HG03060 (cell line): ENCODE data around the gene TEAD4.

Experiments used
- ATAC-seq: cut with Tn5 transposase; IDR thresholded peaks from one replicate; pipeline ENCODE4 v1.9.1; 2021; ENCODE audit warnings: low read depth, moderate number of reproducible peaks; ENCODE audit not compliant: unreplicated experiment

The TEAD4 gene

DNA sequence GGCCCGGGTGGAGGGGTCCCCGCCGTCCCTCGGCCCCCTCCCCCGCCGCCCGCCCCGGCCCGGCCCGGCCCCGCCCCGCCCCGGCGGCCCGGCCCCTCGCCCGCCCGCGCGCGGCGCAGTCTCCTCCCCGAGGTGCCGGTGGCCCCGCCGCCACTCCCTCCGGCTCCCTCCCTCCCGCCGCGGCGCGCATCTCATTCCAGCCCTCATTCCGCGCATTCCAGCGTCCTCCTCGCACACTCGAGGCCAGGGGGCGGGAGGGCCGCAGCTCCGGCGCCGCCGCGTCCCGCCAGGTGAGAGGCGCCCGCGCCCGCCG is at the start of gene TEAD4:
Gene TEAD4 (plus strand): TSS at position 206 of the 313 bp plus-strand sequence.
- no peak for ATAC-seq

- no peak for ATAC-seq
These were observed 47.0 kb upstream of the TEAD4 start for GRCh38 chr12:2912216-2912575.

GRCh38 chr12:2919249-2919648 is 39.9 kb upstream of the TEAD4 start:
- ATAC-seq, result no peak

- ATAC-seq, result no peak
These were observed 36.9 kb upstream of the TEAD4 start for GRCh38 chr12:2922329-2922728.

- ATAC-seq, result no peak
These were observed 36.1 kb upstream of the TEAD4 start for GRCh38 chr12:2923057-2923456.

- no peak for ATAC-seq
These were observed 35.2 kb upstream of the TEAD4 start for GRCh38 chr12:2924019-2924418.

- no peak for ATAC-seq
These were observed 33.7 kb upstream of the TEAD4 start for GRCh38 chr12:2925322-2925995.

DNA sequence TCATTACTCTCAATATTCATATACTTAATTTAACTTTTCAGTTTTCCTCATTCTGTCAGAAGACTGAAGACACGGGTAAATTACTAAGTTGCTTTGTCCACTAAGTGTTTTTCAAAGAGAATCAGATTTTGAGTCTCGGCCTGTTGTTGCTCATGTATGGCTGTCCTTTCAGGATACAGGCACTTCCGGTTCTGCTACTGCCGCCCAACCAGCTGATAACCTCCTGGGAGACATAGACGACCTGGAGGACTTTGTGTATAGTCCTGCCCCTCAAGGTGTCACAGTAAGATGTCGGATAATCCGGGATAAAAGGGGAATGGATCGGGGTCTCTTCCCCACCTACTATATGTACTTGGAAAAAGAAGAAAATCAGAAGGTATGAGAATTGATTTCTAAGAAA is 28.3 kb upstream of the TEAD4 start:
- ATAC-seq, result no peak

DNA sequence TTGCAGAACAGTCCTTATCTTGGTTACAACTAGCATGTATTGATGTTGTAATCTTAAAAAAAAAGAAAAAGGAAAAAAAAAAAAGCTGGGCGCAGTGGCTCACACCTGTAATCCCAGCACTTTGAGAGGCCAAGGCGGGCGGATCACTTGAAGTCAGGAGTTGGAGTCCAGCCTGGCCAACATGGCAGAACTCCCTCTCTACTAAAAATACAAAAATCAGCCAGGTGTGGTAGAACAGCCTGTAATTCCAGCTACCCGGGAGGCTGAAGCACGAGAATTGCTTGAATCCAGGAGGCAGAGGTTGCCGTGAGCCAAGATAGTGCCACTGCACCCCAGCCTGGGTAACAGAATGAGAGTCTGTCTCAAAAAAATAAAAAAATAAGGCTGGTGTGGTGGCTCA is 25.6 kb upstream of the TEAD4 start:
- ATAC-seq, result no peak

- no peak for ATAC-seq
These were observed 24.8 kb upstream of the TEAD4 start for GRCh38 chr12:2934371-2934770.

GRCh38 chr12:2936301-2936700 is 22.9 kb upstream of the TEAD4 start:
- no peak for ATAC-seq

- no peak for ATAC-seq
These were observed 21.7 kb upstream of the TEAD4 start for GRCh38 chr12:2937500-2937899.

GRCh38 chr12:2939191-2939590 is 20.0 kb upstream of the TEAD4 start:
- ATAC-seq, result no peak

DNA sequence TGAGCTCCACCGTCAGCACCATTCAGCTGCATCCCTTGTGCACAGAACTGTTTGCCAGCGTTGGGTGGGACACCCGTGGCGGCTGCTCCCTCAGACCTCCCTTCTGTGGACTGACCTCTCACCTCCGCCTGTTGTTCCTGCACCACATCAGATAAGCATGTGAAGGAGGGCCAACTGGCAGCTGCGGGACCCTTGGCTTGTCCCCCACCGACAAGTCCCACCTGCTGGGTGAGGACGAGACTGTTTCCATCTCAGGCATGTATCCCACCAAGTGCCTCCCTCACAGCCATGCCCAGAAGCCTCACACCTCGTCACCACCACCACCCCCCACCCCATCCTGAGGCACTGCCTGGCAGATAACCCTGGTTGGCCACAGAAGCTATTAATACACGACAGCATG is 18.6 kb upstream of the TEAD4 start:
- no peak for ATAC-seq

- ATAC-seq, result no peak
These were observed 17.7 kb upstream of the TEAD4 start for GRCh38 chr12:2941524-2941923.

GRCh38 chr12:2944401-2945047 is 14.7 kb upstream of the TEAD4 start:
- ATAC-seq, result no peak

GRCh38 chr12:2949411-2949810 is 9.8 kb upstream of the TEAD4 start:
- no peak for ATAC-seq

DNA sequence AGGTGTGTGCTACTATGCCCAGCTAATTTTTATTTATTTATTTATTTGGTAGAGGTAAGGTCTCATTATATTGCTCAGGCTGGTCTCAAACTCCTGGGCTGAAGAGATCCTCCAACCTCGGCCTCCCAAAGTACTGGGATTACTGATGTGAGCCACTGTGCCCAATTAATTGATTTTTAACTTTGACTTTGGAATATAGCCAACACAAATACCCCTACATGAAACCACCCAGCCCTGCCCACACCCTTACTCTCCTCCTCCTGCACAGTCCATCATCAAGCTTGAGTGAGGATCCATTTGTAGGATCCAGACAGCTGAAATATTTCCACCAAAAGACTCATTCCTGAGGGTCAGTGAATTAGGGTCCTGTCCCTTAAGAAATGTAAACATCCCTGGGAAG is 3.3 kb upstream of the TEAD4 start:
- no peak for ATAC-seq

GRCh38 chr12:2957816-2958431 is 1.3 kb upstream of the TEAD4 start:
- no peak for ATAC-seq

- ATAC-seq, result no peak
These were observed 585 bp upstream of the TEAD4 start for GRCh38 chr12:2958432-2959191.
